Hematopoietic multipotent progenitor cell (in vitro differentiated cells): ENCODE results near the gene SLC25A12. TPM values are rescaled to one million over a fixed set of nuclear protein-coding genes. Genes with fewer than 3 reads are reported as not detected.
"Not testable (repeated sequence)": the region's sequence is repeated elsewhere in the genome, so short reads cannot be mapped to it uniquely, and the experiment has no call there.

Source experiments
- DNase-seq, 3 donors: peaks; one replicate each; pipeline ENCODE4 v3.0.0-alpha.2; 2011 to 2015; ENCODE audit warnings: low read depth in 2 of 3, low spot score in 2 of 3
- total RNA-seq: library from RNA; depleted of rRNA; stranded (reverse); fragments of >200 nt; gene quantifications from one replicate; pipeline ENCODE4 v1.2.3, GENCODE V29; 2012

The SLC25A12 gene
- total RNA-seq, 1 donor, result 14.0 TPM

DNA sequence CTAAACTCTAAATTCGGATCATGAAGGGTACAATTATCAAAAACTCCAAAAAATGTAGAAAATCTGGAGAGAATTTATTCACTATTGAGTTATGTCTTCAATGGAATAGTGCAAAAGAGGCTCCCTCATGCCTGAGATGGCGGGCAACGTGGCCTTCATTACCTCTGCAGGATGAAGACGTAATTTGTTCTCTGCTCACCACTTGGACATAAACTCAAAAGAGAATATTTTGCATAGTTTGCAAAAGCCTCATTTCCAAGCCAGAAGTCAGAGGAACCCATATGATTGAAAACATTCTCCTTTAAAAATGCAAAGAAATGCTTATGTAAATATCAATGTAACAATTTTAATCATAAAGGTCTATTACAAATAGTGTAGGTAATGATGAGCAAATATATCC lies 58.7 kb downstream of the SLC25A12 start:
- DNase-seq, result no peak

DNA sequence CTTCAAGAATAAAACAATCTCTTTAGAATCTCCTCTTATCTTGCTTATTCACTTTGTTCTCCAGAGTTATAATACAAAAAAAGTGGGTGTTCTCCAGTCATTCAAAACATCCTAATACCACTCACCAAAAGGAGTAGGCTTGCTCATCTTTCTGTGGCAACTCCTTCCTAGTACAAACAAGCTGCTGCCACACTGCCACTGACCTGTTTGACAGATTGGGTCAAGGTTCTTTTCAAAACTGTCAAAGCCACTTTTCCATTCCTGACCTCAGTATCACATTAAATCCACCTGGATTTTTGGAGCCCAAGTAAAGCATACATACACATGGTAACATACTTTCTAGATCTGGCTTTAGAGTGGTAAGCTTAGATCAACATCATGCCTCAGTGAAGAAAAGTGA lies 59.8 kb downstream of the SLC25A12 start:
- DNase-seq, result no peak

DNA sequence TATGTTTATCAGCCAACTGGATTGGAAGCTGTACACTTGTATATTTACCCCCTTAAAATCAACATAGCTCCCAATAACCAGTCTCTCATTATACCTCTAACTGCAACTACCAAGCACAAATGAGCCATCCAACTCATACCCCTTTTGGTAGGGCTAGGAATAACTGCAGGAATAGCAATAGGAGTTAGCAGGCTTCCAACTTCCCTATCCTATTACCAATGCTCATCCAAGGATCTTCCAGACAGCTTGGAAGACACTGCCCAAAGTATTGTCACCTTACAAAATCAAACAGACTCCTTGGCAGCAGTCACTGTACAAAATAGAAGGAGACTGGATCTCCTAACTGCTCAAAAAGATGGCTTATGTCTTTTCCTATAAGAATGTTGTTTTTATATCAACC lies 61.6 kb downstream of the SLC25A12 start:
- DNase-seq, result no peak

DNA sequence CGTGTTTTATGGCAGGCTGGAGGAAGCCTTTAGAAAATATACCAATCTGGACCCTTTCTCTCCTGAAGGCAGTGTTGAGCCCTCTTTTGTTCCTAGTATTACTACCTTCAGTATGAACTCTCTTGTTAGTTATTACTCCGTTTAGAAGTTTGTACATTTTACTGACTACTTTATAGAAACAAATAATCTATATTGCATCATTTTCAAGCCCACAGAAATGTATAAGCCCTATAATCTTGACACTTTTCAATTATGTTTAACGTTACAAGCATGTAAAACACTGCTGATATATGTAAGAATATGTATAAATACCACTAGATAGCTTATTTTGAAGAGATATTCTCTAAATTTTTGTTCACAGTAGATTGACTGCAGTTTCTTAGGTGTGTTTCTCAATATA lies 64.0 kb downstream of the SLC25A12 start:
- no peak for DNase-seq

DNA sequence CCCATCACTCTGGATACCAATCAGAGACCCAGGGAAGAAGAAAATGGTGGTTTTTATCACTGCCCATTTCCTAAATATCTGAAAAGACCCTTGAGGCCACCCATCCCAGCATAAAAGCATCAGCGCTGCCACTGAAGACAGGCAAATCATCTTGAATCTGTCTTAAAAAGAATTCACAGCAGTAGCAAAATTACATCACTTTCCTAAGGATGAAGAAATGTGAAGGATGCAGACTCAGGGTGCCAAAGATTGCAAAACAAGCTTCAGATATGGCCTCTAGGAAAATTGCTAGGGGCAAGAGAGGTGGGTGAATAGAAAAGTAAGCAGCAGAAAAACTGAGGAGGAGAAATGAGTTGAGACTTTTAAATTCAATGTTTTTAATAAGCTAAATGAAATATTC lies 70.0 kb downstream of the SLC25A12 start:
- no peak for DNase-seq

DNA sequence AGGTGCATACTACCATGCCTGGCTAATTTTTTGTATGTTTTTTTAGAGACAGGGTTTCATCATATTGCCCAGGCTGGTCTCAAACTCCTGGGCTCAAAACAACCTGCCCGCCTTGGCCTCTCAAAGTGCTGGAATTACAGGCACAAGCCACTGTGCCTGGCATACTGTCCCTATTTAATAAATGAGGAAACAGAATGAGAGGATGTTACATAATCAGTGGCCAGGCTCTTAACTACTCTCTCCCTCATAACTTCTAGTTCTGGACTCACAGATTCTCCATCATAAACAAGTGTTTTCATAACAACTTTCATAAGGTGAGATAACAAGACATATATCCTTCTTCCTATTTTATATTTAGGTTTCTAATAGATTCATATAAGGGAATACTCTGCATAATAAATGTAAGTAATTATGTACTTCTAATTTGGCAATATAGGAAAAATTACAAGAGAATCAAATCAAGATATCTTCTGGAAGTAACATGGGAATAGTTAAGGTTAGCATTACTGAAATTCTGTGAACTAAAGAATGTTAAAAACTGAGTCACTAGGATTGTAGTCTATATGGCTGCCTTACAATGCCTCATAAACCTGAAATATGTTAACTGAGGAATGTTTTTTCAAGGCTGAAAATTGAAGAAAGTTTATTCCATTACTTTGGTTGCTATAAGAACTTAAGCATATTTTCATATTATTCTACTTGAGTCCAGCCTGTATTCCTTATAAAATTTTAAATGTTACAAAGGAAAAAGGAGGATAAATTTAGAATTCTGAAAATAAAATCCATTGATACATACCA lies 71.3 kb downstream of the SLC25A12 start:
- DNase-seq, result no peak

DNA sequence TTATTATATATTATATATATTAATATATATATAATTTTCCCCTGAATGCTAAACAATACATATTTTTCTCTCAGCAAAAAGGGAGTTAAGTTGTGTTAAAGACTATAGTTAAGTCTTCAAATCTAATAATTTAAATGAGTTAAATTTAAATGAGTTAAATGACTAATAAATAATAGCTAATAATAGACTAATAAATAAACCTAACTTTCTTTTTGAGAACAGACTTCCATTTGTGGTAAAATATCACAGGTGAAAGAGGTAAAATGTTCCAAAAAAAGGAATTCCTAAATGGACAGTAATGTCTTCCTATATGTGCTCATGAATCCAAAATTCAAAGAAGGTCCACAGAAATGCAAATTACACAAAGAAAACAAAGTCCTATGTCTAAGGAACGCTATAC lies 74.6 kb downstream of the SLC25A12 start:
- DNase-seq, result no peak

DNA sequence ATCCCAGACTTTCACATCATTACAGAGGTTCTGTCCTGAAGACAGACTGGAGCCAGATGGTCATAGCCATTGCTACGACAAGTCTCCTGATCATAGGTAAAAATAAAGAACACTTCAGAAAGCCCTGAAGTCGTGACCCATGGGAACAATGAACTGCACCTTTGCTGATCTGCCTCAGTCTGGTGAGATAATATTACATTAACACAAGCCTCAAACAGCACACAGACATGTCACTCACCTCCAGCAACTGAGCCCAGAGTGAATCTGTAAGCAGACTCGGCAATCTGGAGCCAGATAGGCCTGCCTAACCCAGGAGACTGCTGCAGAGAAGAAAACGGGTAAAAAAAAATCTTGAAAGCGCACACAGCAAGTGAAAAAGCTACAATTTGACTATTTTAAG lies 79.2 kb downstream of the SLC25A12 start:
- DNase-seq, result no peak

DNA sequence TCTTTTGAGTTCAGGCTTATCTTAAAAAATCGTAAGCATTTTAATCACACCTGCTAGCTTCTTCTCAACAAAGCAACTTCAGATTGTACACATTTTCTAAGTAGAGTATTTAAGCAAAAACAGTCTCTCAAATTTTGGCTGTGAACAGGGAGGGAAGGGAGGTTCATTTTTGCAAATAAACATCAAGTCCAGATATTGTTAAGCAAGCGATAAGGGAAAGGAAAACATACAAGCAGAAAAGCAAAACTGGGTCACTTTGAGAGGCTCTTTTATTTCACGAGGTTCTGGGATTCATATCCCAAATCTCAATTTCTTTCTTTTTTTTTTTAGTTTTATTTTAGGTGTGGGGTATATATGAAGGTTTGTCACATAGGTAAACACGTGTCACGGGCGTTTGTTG lies 79.9 kb downstream of the SLC25A12 start:
- DNase-seq, result no peak

DNA sequence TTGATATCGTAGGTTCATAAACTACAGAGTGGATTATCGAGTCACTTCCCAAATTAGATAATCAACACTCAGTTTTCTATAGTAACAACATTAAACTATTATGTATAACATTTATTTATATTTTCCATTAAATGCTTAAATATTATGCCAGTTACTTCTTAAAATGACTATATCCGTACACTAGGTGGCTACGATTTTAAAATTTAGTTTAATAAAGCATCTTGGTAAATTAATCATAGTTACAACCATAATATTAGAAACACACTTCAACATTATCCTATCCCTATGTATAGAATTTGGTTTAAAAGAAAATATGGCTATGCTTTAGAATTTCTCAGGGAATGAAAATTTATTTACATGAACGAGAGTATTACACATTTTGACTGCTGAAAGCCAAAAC lies 80.3 kb downstream of the SLC25A12 start:
- DNase-seq, result no peak

DNA sequence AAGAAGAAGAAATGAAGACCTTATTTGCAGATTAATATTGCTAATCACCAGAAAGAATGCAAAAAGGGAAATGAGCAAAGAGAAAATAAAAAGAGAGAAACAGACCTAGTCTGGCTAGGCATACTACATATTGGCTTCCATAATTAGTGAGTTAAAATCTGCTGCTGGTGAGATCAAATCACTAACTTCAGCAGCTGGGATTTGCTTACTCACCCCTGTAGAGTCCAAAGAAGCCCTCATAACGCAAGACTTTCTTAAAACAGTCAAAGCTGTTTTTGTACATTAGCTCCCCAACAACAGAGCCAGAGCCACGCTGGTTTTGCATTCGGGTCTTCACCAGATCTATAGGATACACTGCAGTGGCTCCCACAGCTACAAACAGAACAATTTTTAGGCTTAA lies 80.9 kb downstream of the SLC25A12 start:
- no peak for DNase-seq

DNA sequence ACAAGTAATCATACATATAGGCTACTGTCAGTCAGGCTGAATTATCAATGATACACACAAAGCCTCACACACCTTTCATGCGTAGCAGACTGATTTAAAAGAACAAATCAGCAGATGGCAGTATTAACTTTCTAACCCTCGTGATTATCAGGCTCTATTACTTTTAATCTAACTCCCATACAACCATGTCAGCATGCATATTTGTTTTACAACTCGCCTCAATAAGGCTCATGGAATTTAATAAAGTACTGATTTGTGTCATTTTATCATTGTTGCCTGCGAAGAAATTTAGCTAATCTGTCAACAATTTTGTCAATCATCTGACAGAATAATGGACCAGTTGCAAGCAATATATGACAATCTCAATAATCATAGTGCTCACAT lies 82.8 kb downstream of the SLC25A12 start:
- DNase-seq, result peak in 2 of 3 donors; percentile 20 to 58

DNA sequence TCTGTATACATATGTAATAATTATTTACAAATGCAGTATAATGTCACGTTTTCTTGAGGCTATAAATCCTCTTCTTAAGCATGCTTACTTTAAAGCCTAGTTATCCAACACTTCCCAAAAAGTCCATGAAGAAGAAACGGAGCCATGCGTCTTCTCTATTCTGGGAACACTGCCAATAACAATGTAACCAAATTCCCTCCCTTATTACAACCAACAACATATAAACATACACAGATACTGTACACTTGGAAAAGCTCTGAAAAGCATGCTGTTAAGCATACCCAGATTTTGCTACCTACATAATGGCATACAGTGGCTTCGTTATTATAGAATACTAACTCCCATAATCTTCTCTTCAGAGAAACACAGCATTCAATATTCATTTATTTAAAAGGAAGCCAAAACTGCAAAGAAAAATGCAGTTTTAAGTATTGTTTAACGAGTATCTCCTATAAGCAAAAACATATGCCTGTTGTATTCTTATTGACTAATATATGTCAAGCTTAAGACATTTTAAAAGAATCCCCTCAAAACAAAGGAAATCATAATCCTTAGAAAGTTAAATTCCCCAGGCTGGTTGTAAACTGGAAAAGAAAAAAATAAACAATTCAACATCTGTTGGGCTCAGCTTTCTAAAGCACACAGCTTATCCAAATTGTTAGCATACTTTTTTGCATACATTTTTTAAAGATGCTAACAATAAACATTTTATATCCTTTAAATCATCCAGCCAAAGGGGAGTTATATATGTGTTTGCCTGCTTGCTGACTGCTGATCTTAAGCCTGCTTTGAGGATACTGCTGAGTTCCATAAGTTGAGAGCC lies 83.4 kb downstream of the SLC25A12 start:
- DNase-seq, result no peak

DNA sequence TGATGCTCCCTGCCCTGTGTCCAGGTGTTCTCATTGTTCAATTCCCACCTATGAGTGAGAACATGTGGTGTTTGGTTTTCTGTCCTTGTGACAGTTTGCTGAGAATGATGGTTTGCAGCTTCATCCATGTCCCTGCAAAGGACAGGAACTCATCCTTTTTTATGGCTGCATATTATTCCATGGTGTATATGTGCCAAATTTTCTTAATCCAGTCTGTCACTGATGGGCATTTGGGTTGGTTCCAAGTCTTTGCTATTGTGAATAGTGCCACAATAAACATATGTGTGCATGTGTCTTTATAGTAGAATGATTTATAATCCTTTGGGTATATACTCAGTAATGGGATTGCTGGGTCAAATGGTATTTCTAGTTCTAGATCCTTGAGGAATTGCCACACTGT lies 85.2 kb downstream of the SLC25A12 start:
- DNase-seq, result not testable (repeated sequence)

DNA sequence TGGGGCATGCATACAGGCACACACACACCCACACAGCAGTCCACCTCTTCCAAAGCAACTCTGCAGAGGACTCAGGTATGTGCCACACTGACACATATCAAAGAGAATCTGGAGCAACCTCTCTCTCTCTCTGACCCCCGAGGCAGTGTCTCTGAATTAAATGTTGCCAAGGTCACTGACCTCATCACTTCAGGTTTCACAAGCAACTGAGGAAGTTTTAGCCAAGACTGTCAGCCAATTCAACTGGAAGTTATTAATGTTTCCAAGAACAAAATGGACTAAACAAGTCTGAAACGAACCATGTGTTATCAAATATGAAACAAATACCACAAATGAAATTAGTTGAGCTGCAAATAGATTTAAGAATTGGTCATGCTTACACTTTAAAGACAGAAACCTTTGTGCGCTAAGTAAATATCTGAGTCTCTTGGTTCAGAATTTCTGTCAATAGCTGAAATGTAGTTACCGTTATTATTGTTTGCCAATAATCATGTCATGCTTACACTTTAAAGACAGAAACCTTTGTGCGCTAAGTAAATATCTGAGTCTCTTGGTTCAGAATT lies 86.1 kb downstream of the SLC25A12 start:
- no peak for DNase-seq

DNA sequence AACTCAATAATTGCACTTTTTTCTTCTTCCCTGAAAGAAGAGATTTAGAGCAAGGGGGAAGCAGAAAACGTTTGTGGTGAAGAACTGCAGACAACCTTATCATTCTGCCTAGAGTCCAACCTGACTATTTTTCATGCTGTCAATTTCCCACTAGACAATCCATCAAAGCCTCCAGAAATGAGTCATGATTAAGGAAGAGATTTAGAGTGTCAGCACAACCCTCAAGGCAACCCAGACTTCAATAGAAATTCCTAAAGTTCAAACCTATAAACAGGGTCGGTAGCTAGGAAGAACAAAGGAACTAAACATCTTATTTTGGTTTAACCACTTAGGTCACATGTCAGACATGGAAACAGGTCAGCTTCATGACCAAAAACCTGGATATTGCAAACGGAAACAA lies 86.9 kb downstream of the SLC25A12 start:
- DNase-seq, result peak in 1 of 3 donors; percentile 22

DNA sequence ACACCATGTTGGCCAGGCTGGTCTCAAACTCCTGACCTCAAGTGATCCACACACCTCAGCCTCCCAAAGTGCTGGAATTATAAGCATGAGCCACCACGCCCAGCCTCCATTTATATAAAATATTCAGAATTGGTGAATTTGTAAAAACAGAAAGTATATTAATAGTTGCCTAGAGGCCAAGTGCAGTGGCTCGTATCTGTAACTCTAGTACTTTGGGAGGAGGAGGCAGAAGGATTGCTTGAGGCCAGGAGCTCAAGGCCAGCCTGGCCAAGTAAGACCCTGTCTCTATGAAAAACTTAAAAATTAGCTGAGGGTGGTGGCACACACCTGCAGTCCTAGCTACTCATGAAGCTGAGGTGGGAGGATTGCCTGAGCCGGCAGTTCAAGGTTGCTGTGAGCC lies 89.6 kb downstream of the SLC25A12 start:
- DNase-seq, result no peak

DNA sequence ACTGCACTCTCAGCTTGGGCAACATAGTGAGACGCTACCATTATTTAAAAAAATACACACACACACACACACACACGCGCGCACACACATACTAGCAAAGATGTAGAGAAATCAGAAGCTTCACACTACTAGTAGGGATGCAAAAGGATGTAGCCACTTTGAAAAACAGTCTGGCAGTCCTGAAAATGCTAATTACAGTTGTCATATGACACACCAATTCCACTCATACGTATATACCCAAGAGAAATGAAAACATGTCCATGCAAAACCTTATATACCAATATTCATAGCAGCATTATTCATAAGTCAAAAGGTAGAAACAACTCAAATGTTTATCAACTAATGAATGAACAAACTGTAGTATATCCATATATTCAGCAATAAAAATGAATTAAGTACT lies 90.3 kb downstream of the SLC25A12 start:
- no peak for DNase-seq

DNA sequence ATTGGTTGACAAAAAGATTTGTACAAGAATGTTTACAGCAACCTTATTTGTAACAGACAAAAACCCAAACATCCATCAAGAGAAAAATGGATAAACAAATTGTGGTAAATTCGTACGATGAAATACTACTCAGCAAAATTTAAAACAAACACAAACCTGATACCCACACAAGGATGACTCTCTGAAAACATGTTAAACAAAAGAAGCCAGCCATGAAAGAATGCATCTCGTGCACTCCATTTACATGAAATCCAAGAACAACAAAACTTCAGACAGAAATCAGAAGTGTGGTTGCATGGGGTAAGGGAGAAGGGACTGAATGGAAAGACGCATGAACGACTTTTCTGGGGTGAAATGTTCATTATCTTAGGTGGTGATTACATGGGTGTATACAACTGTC lies 93.4 kb downstream of the SLC25A12 start:
- DNase-seq, result no peak

DNA sequence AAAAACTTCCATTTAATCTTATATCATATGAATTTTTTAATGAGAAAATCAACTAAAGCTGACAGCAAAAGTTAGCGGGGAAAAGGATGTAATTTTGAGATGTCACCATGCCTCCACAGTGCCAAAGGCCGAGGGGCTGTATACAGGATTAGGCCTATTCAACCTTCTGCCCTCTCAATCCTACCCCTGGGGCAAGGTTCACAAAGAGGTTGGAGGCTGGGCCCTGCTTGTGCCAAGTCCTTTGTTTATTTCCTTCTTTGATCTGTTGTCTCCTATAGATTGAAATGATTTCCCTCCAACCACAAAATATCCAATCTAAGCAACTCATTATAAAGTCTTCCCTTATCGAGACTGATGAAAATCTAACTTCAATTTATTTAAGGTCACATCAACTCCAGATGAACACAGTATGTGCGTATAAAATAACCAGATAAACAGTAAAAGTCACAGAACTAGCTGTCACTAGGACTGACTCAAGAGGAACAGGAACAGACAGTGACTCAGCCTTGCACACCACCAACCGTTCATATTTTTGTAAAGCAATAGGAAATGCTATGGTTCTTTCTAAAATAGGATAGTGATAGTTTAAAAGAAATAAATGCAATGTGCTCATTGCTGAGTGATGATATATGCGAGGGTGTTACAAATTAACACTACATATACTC lies 95.8 kb downstream of the SLC25A12 start:
- peak in 2 of 3 donors; percentile 76 to 83 for DNase-seq

DNA sequence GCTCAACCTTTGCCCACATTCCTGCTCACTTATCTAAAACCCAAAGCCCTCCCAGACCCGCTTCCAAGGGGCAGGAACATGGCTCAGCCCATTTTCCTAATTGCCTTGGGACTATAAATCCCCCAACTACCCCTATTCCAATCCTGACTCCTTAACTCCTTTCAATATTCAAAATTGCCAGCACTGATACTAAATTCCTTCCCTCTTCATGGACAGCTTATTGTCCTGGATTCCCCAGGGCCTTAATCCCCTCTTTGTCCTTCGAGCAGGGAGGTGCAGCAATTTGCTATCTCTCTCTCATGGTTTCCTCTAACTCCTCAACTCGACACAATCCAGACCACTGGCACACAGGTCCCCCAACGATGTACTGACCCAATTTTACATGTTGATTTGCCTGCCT lies 99.1 kb downstream of the SLC25A12 start:
- DNase-seq, result no peak
